Right atrium auricular region (tissue), 2 donors: ENCODE results near the gene NUDT16L1. TPM values are rescaled to one million over a fixed set of nuclear protein-coding genes. Genes with fewer than 3 reads are reported as not detected.
A peak's percentile ranks its signal among the peaks of the same experiment; 100 is the strongest.

Source experiments
- DNase-seq: peaks from one replicate; pipeline ENCODE4 v3.0.0-alpha.2; 2019; ENCODE audit warnings: low spot score
- H3K27ac ChIP-seq, 2 donors: fragments of 200-600 bp; sonication (generic); 1 replicate in 1 of 2; 2 replicates in 1 of 2; pipeline ENCODE4 v1.5.1; 2016 to 2019
- H3K27me3 ChIP-seq, 2 donors: fragments of 200-600 bp; sonication (generic); one replicate each; pipeline versions ENCODE4 v1.5.1 to v1.6.0; 2017 to 2019
- H3K36me3 ChIP-seq: fragments of 200-600 bp; sonication (generic); one replicate; pipeline ENCODE4 v1.5.1; 2016
- H3K4me1 ChIP-seq, 2 donors: fragments of 200-600 bp; sonication (generic); one replicate each; pipeline versions ENCODE4 v1.5.1 to v1.6.0; 2017 to 2019
- H3K4me3 ChIP-seq, 2 donors: fragments of 200-600 bp; sonication (generic); 1 replicate in 1 of 2; 2 replicates in 1 of 2; pipeline ENCODE4 v1.5.1; 2017 to 2019; ENCODE audit warnings: mild to moderate bottlenecking in 1 of 2, moderate library complexity in 1 of 2
- H3K9me3 ChIP-seq, 2 donors: fragments of 200-600 bp; sonication (generic); one replicate each; pipeline ENCODE4 v1.5.1; 2019
- total RNA-seq, 2 donors: library from RNA; depleted of rRNA; stranded (reverse); fragments of >200 nt; gene quantifications; one replicate each; pipeline ENCODE4 v1.1.0, GENCODE V29; 2016
- TF ChIP-seq, protein P1 (sequence below), 2 donors: fragments of 200-600 bp; sonication (generic); IDR thresholded peaks; one replicate each; pipeline ENCODE4 v1.5.1; 2019; ENCODE audit warnings: antibody characterized with exemption in 2 of 2

The NUDT16L1 gene
- total RNA-seq, 2 donors from 2014 or later = 25.5 to 61.5 TPM

DNA sequence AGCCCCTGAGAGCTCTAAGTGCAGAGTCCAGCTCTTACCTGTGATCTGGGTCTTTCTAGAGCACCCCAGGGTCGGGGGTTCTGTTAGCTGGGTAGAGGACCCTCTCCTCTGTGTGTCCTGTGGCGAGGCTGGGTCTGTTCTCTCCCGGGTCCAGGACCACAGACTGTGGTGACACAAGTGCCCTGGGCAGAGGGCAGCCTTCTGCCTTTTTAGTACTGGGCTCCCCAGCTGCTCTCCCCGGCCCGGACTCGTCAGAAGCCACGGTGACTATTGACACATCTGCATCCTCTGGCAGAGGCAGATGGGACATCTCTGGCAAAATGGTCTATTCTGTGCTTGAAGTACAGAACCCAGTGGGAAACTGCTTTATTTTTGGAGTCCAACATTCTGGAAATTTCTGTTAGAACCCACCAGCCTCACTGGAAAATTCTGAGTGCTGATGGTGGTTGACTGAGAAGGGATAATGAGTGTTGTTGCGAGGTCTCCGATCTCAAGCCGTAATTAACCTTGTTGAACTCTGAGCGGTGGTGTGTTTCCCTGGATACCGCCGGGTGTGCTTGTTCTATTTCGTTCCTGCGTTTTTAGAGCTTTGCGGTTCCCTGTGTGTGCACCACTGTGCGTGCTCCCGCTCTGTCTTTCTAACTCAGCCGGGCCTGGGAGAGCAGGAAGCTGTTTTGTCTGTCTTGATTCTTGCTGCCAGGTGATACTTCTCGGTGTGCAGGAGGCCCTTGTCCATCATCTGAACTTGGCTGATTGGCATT lies 26.0 kb upstream of the NUDT16L1 start:
- Histone ChIP-seq H3K4me3 (no peak overlapping the region), H3K4me1 (peaks cover 0 to 12% of the 10 kb centered on the region in 2 donors), H3K27me3 (no peaks in the 10 kb centered on the region), H3K36me3 (peaks cover 68% of the 10 kb centered on the region), H3K27ac (no peak overlapping the region), H3K9me3 (no peaks in the 10 kb centered on the region)
- TF ChIP-seq, protein P1, sequence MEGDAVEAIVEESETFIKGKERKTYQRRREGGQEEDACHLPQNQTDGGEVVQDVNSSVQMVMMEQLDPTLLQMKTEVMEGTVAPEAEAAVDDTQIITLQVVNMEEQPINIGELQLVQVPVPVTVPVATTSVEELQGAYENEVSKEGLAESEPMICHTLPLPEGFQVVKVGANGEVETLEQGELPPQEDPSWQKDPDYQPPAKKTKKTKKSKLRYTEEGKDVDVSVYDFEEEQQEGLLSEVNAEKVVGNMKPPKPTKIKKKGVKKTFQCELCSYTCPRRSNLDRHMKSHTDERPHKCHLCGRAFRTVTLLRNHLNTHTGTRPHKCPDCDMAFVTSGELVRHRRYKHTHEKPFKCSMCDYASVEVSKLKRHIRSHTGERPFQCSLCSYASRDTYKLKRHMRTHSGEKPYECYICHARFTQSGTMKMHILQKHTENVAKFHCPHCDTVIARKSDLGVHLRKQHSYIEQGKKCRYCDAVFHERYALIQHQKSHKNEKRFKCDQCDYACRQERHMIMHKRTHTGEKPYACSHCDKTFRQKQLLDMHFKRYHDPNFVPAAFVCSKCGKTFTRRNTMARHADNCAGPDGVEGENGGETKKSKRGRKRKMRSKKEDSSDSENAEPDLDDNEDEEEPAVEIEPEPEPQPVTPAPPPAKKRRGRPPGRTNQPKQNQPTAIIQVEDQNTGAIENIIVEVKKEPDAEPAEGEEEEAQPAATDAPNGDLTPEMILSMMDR (IDR thresholded peaks at IDR 0.05) = no peak
- DNase-seq = no peak

DNA sequence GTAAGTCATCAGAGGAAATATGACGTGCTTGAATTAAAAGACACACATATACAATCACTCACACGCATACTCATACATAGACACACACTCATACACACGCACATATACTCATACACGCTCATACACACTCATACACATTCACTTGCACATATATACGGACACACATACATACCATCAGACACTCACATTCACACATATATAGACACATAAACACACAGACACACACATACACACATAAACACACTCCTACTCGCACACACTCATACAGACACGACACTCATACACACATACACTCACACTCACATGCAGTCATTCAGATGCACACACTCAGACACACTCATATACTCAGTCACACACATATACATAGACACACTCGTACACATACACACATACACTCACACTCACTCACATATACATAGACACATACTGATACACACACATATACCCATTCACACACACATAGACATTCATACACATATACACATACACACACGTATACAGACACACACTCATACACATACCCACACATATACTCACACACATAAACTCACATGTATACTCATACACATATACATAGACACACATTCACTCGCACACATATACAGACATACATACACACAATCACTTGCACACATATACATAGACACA lies 24.9 kb upstream of the NUDT16L1 start:
- TF ChIP-seq, protein P1 (IDR thresholded peaks at IDR 0.05) = no peak
- Histone ChIP-seq H3K27me3 (no peaks in the 10 kb centered on the region), H3K36me3 (peaks cover 73% of the 10 kb centered on the region), H3K4me1 (peaks cover 0 to 12% of the 10 kb centered on the region in 2 donors), H3K4me3 (no peak overlapping the region), H3K9me3 (no peaks in the 10 kb centered on the region), H3K27ac (no peak overlapping the region)
- no peak for DNase-seq

DNA sequence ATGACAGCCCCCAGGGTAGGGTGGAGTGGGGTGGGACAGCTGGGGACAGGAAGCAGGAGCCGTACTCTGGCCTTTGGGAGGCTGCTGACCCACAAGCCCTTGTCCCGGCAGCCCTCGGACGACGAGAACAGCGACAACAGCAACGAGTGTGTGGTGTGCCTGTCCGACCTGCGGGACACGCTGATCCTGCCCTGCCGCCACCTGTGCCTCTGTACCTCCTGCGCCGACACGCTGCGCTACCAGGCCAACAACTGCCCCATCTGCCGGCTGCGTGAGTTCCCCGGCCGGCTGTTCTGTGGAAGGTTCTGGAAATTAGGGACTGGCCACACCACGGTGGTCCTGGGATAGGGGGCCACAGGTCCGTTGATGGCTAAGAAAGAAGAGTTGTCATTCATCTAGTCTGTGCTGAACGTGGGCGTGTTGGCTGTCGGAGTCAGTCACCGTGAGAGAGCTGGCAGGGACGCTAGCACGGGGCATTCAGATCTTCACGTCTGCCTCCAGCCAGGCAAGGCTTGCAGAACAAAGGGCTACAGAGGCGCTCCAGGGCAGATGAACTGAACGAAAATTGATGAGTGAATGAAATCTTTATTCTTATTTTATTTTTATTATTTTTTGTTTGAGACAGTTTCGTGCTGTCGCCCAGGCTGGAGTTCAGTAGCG lies 19.8 kb upstream of the NUDT16L1 start:
- Histone ChIP-seq H3K9me3 (no peaks in the 10 kb centered on the region), H3K4me3 (no peak overlapping the region), H3K27ac (no peak overlapping the region), H3K27me3 (no peaks in the 10 kb centered on the region), H3K36me3 (peaks cover 52% of the 10 kb centered on the region), H3K4me1 (peaks cover 0 to 19% of the 10 kb centered on the region in 2 donors)
- TF ChIP-seq, protein P1 (IDR thresholded peaks at IDR 0.05) = no peak
- no peak for DNase-seq

DNA sequence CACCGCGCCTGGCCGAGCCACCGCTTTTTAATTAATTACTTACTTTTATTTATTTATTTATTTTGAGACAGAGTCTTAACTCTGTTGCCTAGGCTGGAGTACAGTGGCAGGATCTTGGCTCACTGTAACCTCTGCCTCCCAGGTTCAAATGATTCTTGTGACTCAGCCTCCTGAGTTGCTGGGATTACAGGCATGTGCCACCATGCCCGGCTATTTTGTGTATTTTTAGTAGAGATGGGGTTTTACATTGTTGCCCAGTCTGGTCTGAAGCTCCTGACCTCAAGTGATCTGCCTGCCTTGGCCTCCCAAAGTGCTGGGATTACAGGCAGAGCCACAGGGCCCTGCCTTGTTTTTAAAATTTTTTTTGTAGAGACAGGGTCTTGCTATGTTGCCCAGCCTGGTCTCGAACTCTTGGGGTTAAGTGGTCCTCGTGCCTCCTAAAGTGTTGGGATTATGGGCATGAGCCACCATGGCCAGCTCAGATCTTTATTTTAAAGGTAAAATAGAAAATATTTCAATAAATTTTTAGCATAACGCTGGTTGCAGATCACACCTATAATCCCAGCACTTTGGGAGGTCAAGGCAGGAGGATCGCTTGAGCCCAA lies 18.3 kb upstream of the NUDT16L1 start:
- no peak overlapping the region for H3K4me3 ChIP-seq
- TF ChIP-seq, protein P1 (IDR thresholded peaks at IDR 0.05) = no peak
- no peaks in the 10 kb centered on the region for H3K9me3 ChIP-seq
- peaks cover 37% of the 10 kb centered on the region for H3K36me3 ChIP-seq
- DNase-seq = no peak
- no peaks in the 10 kb centered on the region for H3K27me3 ChIP-seq
- H3K27ac ChIP-seq = no peak overlapping the region
- peaks cover 0 to 30% of the 10 kb centered on the region in 2 donors for H3K4me1 ChIP-seq

DNA sequence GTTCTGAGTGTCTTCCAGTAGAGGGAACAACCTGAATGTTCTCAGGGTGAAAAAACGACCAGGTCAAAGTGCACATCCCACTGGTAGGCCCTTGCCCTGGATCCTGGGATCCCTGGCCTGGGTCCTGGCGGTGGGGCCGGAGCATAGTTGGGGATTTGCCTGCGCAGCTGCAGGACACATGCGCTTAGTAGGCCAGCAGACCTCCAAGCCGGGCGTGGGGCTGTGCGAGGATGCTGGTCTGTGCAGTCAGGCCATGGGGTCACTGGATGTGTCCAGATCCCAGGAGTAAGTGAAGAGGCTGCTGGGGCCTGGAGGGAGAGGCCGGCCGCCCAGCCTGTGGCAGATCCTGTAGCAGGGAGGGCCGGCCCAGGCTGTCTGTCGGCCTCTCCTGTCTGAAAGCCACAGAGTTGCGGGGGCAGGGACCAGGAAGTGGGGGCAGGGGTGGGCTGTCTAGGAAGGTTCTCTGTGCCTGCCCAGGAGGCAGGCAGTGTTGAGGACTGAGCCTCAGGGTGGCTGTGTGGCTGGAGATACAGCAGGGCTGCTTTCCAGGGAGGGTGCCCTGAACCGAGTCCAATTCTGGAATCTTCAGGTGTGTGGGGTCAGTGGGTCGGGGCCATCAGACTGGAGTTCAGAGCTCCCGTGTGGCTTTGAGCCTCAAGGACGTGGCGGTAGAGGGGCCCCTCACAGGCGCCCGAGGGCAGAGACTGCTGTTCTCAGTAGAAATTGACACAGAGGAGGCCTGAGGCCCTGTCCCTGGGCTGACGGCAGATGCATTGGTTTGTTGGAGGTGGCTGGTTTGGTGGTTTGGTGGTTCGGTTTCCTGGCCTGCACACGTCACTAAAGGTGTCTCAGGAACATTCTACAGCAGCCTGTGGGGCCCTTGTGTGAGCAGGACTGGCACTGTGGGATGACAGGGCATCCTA lies 17.2 kb upstream of the NUDT16L1 start:
- peaks cover 0 to 35% of the 10 kb centered on the region in 2 donors for H3K4me1 ChIP-seq
- H3K9me3 ChIP-seq = no peaks in the 10 kb centered on the region
- DNase-seq = no peak
- TF ChIP-seq, protein P1 (IDR thresholded peaks at IDR 0.05) = no peak
- peak overlapping the region; percentile 80 to 94 for H3K27ac ChIP-seq
- H3K4me3 ChIP-seq = no peak overlapping the region
- H3K36me3 ChIP-seq = peaks cover 26% of the 10 kb centered on the region
- H3K27me3 ChIP-seq = no peaks in the 10 kb centered on the region
